ENCODE measurements around the gene USP47. TPM values are rescaled to one million over a fixed set of nuclear protein-coding genes. Genes with fewer than 3 reads are reported as not detected.

Gene USP47
- total and polyA plus RNA-seq, 7 experiments from 2014 or later, result 42.1 to 72.4 (median 59.1) TPM

GRCh38 chr11:11816511-11817314, 25.1 kb upstream of the USP47 start:
- H3K4me3 Mint-ChIP-seq, result no peak overlapping the region
- POLR2A ChIA-PET, result no interaction called here

DNA sequence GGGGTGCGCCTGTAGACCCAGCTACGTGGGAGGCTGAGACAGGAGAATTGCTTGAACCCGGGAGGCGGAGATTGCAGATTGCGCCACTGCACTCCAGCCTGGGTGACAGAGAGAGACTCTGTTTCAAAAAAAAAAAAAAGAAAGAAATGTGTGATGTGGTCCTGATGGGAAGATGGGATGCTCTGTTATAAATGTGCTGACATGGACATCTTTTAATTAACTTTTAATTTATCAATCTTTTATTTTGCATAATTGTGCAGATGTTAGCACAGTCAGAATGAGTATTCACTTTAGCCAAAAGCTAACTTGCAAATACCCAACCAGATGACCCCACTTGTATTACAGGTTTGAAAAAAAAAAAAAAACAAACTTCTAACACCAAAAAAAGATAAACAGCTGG, 23.8 kb upstream of the USP47 start:
- H3K27me3 Mint-ChIP-seq, result peaks cover 0 to 23% (median 0%) of the 10 kb centered on the region in 5 donors
- no peak overlapping the region for H3K27ac ChIP-seq (ENCODE audit: low read depth, low read length)
- H3K27ac Mint-ChIP-seq, result no peak overlapping the region
- H3K9me3 ChIP-seq (ENCODE audit: control insufficient read depth in 2 of 3, low read length in 3 of 3), result no peaks in the 10 kb centered on the region
- ChIA-PET CTCF (interaction anchor here (0.7 to 1.1 kb wide), 2 partner anchors 33 to 1283 kb away, joined by 3 to 4 read pairs; no protein-coding TSS in a partner anchor), POLR2A (interaction anchor here (0.8 kb wide), 1 partner anchor 25 kb away, joined by 3 read pairs; no protein-coding TSS in a partner anchor)
- H3K4me1 Mint-ChIP-seq, result peaks cover 0 to 2% (median 0%) of the 10 kb centered on the region in 7 donors
- H3K36me3 Mint-ChIP-seq, result no peaks in the 10 kb centered on the region
- no peaks in the 10 kb centered on the region for H3K9me3 Mint-ChIP-seq
- H3K4me3 ChIP-seq (ENCODE audit: low read length), result no peak overlapping the region
- DNase-seq (no peak), ATAC-seq (no peak)
- H3K4me3 Mint-ChIP-seq, result no peak overlapping the region
- H3K36me3 ChIP-seq (ENCODE audit: control insufficient read depth in 2 of 3, insufficient read depth in 3 of 3, low read length in 3 of 3), result no peaks in the 10 kb centered on the region
- intact Hi-C loops (cut with micrococcal nuclease), result no loop called here
- H3K4me1 ChIP-seq (ENCODE audit: control insufficient read depth in 2 of 2, insufficient read depth in 2 of 2, low read length in 2 of 2), result no peaks in the 10 kb centered on the region
- no peaks in the 10 kb centered on the region for H3K27me3 ChIP-seq (ENCODE audit: control insufficient read depth in 2 of 2, insufficient read depth in 2 of 2, low read length in 2 of 2)

More at GRCh38 chr11:11816511-11817314, 25.1 kb upstream of the USP47 start:
- peaks cover 0 to 28% (median 5%) of the 10 kb centered on the region in 5 donors for H3K27me3 Mint-ChIP-seq
- peaks cover 0 to 2% (median 0%) of the 10 kb centered on the region in 7 donors for H3K4me1 Mint-ChIP-seq
- no peaks in the 10 kb centered on the region for H3K9me3 ChIP-seq (ENCODE audit: control insufficient read depth in 2 of 3, low read length in 3 of 3)
- DNase-seq (no peak), ATAC-seq (peak; percentile 18)
- no peaks in the 10 kb centered on the region for H3K27me3 ChIP-seq (ENCODE audit: control insufficient read depth in 2 of 2, insufficient read depth in 2 of 2, low read length in 2 of 2)
- H3K27ac ChIP-seq (ENCODE audit: low read depth, low read length), result no peak overlapping the region
- no peak overlapping the region for H3K4me3 ChIP-seq (ENCODE audit: low read length)
- H3K9me3 Mint-ChIP-seq, result no peaks in the 10 kb centered on the region
- no peak overlapping the region for H3K27ac Mint-ChIP-seq
- no peaks in the 10 kb centered on the region for H3K36me3 ChIP-seq (ENCODE audit: control insufficient read depth in 2 of 3, insufficient read depth in 3 of 3, low read length in 3 of 3)
- CTCF ChIA-PET, result interaction anchor here (0.7 kb wide), 1 partner anchor 1282 kb away, joined by 3 read pairs; no protein-coding TSS in a partner anchor
- intact Hi-C loops (cut with micrococcal nuclease), result no loop called here
- no peaks in the 10 kb centered on the region for H3K4me1 ChIP-seq (ENCODE audit: control insufficient read depth in 2 of 2, insufficient read depth in 2 of 2, low read length in 2 of 2)
- H3K36me3 Mint-ChIP-seq, result no peaks in the 10 kb centered on the region

DNA sequence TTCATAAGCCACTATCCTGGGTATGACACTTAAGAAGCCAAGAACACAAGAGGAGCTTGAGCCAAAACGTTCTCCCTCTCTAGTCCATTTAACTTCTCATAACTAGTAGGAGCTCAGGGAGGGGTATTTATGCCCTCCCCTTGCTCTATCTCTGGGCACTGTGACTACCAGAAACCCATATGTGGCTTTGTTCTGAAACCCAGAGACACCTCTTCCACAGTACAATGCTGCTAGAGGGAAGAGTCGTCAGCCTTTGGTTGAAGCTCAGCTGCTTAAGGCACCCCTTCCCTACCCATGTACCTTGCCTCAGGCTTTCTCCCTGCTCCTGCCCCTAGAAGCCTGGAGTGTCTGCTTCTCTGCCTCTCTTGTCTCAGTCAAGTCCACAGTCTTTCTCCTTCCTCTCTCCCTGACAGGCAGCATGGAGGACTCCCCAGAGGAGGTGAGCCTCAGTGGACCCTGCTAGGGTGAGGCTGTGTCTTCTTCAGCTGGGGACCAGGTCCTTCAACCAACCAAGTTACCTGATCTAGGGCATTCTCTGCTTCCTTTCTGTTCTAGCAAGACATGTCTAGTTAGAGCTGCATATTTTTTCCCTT, 23.1 kb upstream of the USP47 start:
- H3K36me3 ChIP-seq (ENCODE audit: control insufficient read depth in 2 of 3, insufficient read depth in 3 of 3, low read length in 3 of 3), result no peaks in the 10 kb centered on the region
- Mint-ChIP-seq H3K9me3 (peaks cover 0 to 1% (median 0%) of the 10 kb centered on the region in 11 donors), H3K27me3 (peaks cover 0 to 23% (median 0%) of the 10 kb centered on the region in 5 donors), H3K27ac (no peak overlapping the region), H3K4me3 (no peak overlapping the region), H3K36me3 (no peaks in the 10 kb centered on the region), H3K4me1 (peaks cover 0 to 2% (median 0%) of the 10 kb centered on the region in 7 donors)
- H3K4me1 ChIP-seq (ENCODE audit: control insufficient read depth in 2 of 2, insufficient read depth in 2 of 2, low read length in 2 of 2), result no peaks in the 10 kb centered on the region
- intact Hi-C loops (cut with micrococcal nuclease), result no loop called here
- H3K9me3 ChIP-seq (ENCODE audit: control insufficient read depth in 2 of 3, low read length in 3 of 3), result no peaks in the 10 kb centered on the region
- no peak for ATAC-seq
- H3K4me3 ChIP-seq (ENCODE audit: low read length), result no peak overlapping the region
- no peak overlapping the region for H3K27ac ChIP-seq (ENCODE audit: low read depth, low read length)
- ChIA-PET CTCF (interaction anchor here (0.7 to 1.1 kb wide), 2 partner anchors 33 to 244 kb away, joined by 3 to 4 read pairs; no protein-coding TSS in a partner anchor), POLR2A (interaction anchor here (0.8 kb wide), 1 partner anchor 24 kb away, joined by 3 read pairs; no protein-coding TSS in a partner anchor)
- DNase-seq, result no peak
- no peaks in the 10 kb centered on the region for H3K27me3 ChIP-seq (ENCODE audit: control insufficient read depth in 2 of 2, insufficient read depth in 2 of 2, low read length in 2 of 2)

DNA sequence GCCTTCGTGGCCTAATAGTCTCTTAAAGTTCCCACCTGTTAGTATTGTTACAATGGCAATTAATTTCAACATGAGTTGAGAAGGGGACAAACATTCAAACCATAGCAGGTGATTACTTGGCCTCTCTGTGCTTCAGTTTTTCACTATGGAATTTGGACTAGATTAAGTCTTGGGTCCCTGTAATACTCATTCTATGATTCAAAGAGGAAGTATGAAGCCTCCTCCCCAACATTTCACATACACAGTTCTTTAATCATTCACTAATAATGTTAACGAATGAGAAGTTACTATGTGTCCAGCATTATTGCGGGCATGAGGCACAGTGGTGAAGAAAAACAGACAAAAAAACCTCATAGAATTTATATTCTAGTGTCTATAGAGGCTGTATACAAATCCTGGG, 19.9 kb upstream of the USP47 start:
- Histone ChIP-seq H3K4me3 (ENCODE audit: low read length) (no peak overlapping the region), H3K4me1 (ENCODE audit: control insufficient read depth in 2 of 2, insufficient read depth in 2 of 2, low read length in 2 of 2) (no peaks in the 10 kb centered on the region), H3K9me3 (ENCODE audit: control insufficient read depth in 2 of 3, low read length in 3 of 3) (no peaks in the 10 kb centered on the region), H3K27me3 (ENCODE audit: control insufficient read depth in 2 of 2, insufficient read depth in 2 of 2, low read length in 2 of 2) (no peaks in the 10 kb centered on the region), H3K27ac (ENCODE audit: low read depth, low read length) (no peak overlapping the region), H3K36me3 (ENCODE audit: control insufficient read depth in 2 of 3, insufficient read depth in 3 of 3, low read length in 3 of 3) (no peaks in the 10 kb centered on the region)
- ChIA-PET POLR2A (no interaction called here), CTCF (no interaction called here)
- DNase-seq (no peak), ATAC-seq (no peak)
- Mint-ChIP-seq H3K4me3 (no peak overlapping the region), H3K27ac (no peak overlapping the region), H3K36me3 (peaks cover 0 to 6% (median 0%) of the 10 kb centered on the region in 5 donors), H3K4me1 (peaks cover 0 to 4% (median 0%) of the 10 kb centered on the region in 7 donors), H3K27me3 (peaks cover 0 to 13% (median 0%) of the 10 kb centered on the region in 5 donors), H3K9me3 (peaks cover 0 to 11% (median 5%) of the 10 kb centered on the region in 11 donors)
- intact Hi-C loops (cut with micrococcal nuclease), result no loop called here

GRCh38 chr11:11822946-11823345, 18.8 kb upstream of the USP47 start:
- intact Hi-C loops (cut with micrococcal nuclease), result no loop called here
- H3K4me3 Mint-ChIP-seq, result no peak overlapping the region
- no peaks in the 10 kb centered on the region for H3K36me3 ChIP-seq (ENCODE audit: control insufficient read depth in 2 of 3, insufficient read depth in 3 of 3, low read length in 3 of 3)
- H3K4me1 ChIP-seq (ENCODE audit: control insufficient read depth in 2 of 2, insufficient read depth in 2 of 2, low read length in 2 of 2), result no peaks in the 10 kb centered on the region
- ChIA-PET POLR2A (no interaction called here), CTCF (no interaction called here)
- H3K4me3 ChIP-seq (ENCODE audit: low read length), result no peak overlapping the region
- peaks cover 0 to 4% (median 0%) of the 10 kb centered on the region in 7 donors for H3K4me1 Mint-ChIP-seq
- H3K9me3 Mint-ChIP-seq, result peaks cover 0 to 11% (median 5%) of the 10 kb centered on the region in 11 donors
- no peak overlapping the region for H3K27ac ChIP-seq (ENCODE audit: low read depth, low read length)
- H3K27me3 Mint-ChIP-seq, result peaks cover 0 to 8% (median 0%) of the 10 kb centered on the region in 5 donors
- no peaks in the 10 kb centered on the region for H3K27me3 ChIP-seq (ENCODE audit: control insufficient read depth in 2 of 2, insufficient read depth in 2 of 2, low read length in 2 of 2)
- no peaks in the 10 kb centered on the region for H3K9me3 ChIP-seq (ENCODE audit: control insufficient read depth in 2 of 3, low read length in 3 of 3)
- peaks cover 0 to 6% (median 0%) of the 10 kb centered on the region in 5 donors for H3K36me3 Mint-ChIP-seq
- ATAC-seq, result no peak
- no peak overlapping the region for H3K27ac Mint-ChIP-seq
- DNase-seq, result no peak

DNA sequence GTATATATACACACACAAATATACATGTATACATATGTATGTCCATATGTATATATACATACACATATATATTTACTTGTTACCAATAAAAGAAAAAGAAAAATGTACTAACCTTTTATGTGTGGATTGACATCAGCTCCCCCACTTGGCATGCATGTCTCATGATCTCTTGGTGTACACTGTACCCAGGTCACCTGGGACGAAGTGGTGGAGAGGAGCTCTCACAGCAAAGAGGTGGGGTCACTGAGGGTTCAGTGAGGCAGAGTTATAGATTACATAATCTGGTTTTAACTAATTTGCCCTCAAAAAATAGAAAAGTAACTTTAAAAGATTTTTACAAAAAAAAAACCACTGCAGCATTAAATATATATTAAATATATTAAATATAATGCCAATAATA, 15.5 kb upstream of the USP47 start:
- H3K27me3 Mint-ChIP-seq, result peaks cover 0 to 12% (median 0%) of the 10 kb centered on the region in 5 donors
- CTCF ChIA-PET, result interaction anchor here (1.4 kb wide), 1 partner anchor 27 kb away, joined by 6 read pairs; no protein-coding TSS in a partner anchor
- POLR2A ChIA-PET, result interaction anchor here (0.7 to 1.5 kb wide), 3 partner anchors 15 to 260 kb away, joined by 3 to 4 read pairs (median 4); partner anchors contain the start of gene USP47

More for the DNA sequence above, 15.5 kb upstream of the USP47 start:
- Histone ChIP-seq H3K27me3 (ENCODE audit: control insufficient read depth in 2 of 2, insufficient read depth in 2 of 2, low read length in 2 of 2) (no peaks in the 10 kb centered on the region), H3K9me3 (ENCODE audit: control insufficient read depth in 2 of 3, low read length in 3 of 3) (no peaks in the 10 kb centered on the region), H3K4me1 (ENCODE audit: control insufficient read depth in 2 of 2, insufficient read depth in 2 of 2, low read length in 2 of 2) (no peaks in the 10 kb centered on the region), H3K4me3 (ENCODE audit: low read length) (no peak overlapping the region), H3K27ac (ENCODE audit: low read depth, low read length) (no peak overlapping the region), H3K36me3 (ENCODE audit: control insufficient read depth in 2 of 3, insufficient read depth in 3 of 3, low read length in 3 of 3) (no peaks in the 10 kb centered on the region)
- intact Hi-C loops (cut with micrococcal nuclease), result no loop called here
- Mint-ChIP-seq H3K27ac (no peak overlapping the region), H3K36me3 (peaks cover 0 to 6% (median 0%) of the 10 kb centered on the region in 5 donors), H3K9me3 (peaks cover 0 to 11% (median 5%) of the 10 kb centered on the region in 11 donors), H3K4me1 (peaks cover 0 to 4% (median 0%) of the 10 kb centered on the region in 7 donors), H3K4me3 (no peak overlapping the region)
- DNase-seq (peak in 1 of 9 donors; percentile 39), ATAC-seq (no peak)

All from naive thymus-derived CD4-positive, alpha-beta T cell (primary cell).